Thyroid gland (tissue), 4 donors: ENCODE results near the gene ATP6V0A1. TPM values are rescaled to one million over a fixed set of nuclear protein-coding genes. Genes with fewer than 3 reads are reported as not detected.
A peak's percentile ranks its signal among the peaks of the same experiment; 100 is the strongest.

ENCODE experiments used
- DNase-seq, 2 donors: peaks; one replicate each; pipeline ENCODE4 v3.0.0-alpha.2; 2019
- H3K27ac ChIP-seq, 3 donors: fragments of 200-600 bp; sonication (generic); 1 replicate in 2 of 3; 2 replicates in 1 of 3; pipeline ENCODE4 v1.5.1; 2016 to 2019; ENCODE audit warnings: mild to moderate bottlenecking in 1 of 3, moderate library complexity in 1 of 3
- H3K27me3 ChIP-seq: fragments of 200-600 bp; sonication (generic); one replicate; pipeline ENCODE4 v1.5.1; 2019
- H3K36me3 ChIP-seq, 2 donors: fragments of 200-600 bp; sonication (generic); one replicate each; pipeline ENCODE4 v1.5.1; 2016 to 2019
- H3K4me1 ChIP-seq, 2 donors: fragments of 200-600 bp; sonication (generic); one replicate each; pipeline ENCODE4 v1.5.1; 2017 to 2019
- H3K4me3 ChIP-seq, 3 donors: fragments of 200-600 bp; sonication (generic); replicated peaks in 1 of 3; 1 replicate in 2 of 3; 2 replicates in 1 of 3; pipeline ENCODE4 v1.5.1; 2016; ENCODE audit warnings: mild to moderate bottlenecking in 1 of 3
- H3K9me3 ChIP-seq: fragments of 200-600 bp; sonication (generic); one replicate; pipeline ENCODE4 v1.5.1; 2017
- POLR2A ChIP-seq, 2 donors: fragments of 450-650 bp; IDR thresholded peaks; one replicate each; pipeline ENCODE4 v1.6.1; 2017; ENCODE audit warnings: antibody characterized with exemption in 2 of 2, mild to moderate bottlenecking in 2 of 2, moderate library complexity in 1 of 2
- WGBS, 2 donors: methylation state at CpG; one replicate each; pipeline ENCODE4 v1.1.5; 2017; 5-methylcytosine and 5-hydroxymethylcytosine counted together
- intact Hi-C: fragments of 100-400 bp; cut with DNase I; formaldehyde crosslinking; loops from one replicate; pipeline ENCODE4 v1.15.1; 2023
- total RNA-seq, 4 donors: library from RNA; depleted of rRNA; stranded (reverse); fragments of >200 nt; gene quantifications; one replicate each; pipeline ENCODE4 v1.2.3, GENCODE V29; 2016
- TF ChIP-seq, protein P1 (sequence below), 6 experiments: fragments of 200-600 bp in 3 of 6; fragments of 450-650 bp in 3 of 6; sonication (generic) in 3 of 6; IDR thresholded peaks; one replicate each; pipeline ENCODE4 v1.5.1; 2016 to 2019; ENCODE audit warnings: antibody characterized with exemption in 6 of 6, mild to moderate bottlenecking in 2 of 6, inconsistent platforms in 1 of 6, moderate library complexity in 1 of 6

ATP6V0A1 gene
- total RNA-seq, 4 donors from 2014 or later, result 75.5 to 195 (median 121) TPM

DNA sequence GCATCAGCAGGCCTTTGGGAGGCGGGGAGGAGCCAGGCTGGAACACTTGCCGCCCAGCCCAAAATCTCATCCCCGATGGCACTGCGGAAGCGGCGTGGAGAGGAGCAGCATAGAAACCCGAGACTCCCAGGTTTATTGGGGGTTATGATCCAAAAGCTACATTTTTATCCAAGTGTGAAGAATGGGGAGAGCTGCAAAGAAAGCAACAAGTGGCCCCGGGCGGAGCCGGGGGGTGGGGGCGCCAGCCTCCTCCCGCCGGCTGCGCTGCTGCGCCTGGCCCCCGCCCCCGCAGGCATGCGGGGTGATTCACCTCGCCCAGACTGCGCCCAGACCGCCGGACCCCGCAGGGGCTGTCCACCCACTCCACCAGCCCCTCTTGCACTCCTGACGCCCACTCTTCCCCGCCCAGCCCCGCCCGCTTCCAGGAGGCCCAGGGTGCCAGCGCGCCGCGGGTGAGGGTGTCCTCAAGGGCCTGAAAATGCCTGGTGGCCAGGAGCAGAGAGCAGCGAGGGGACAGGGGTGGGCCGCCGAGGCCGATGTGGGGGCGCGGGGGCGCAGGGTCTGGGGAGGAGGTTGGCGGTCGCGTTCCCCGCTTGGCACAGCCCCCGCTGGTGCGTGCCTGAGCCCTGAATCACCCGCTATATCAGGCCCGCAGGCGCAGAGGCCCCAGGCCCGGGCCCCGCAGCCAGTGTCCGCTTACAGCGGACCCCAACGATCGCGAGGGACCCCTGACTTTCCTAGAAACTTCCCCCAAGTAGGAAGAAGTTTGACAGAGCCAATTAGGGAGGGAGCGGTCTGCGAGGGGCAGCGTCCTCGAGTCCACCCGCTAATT lies 37.0 kb upstream of the ATP6V0A1 start:
- Histone ChIP-seq H3K9me3 (no peaks in the 10 kb centered on the region), H3K27me3 (no peaks in the 10 kb centered on the region), H3K36me3 (no peaks in the 10 kb centered on the region), H3K4me3 (peak overlapping the region; percentile 12 to 99 (median 81)), H3K4me1 (peaks cover 17 to 23% of the 10 kb centered on the region in 2 donors), H3K27ac (peak overlapping the region; percentile 91 to 98 (median 96))
- WGBS, 2 donors, result 4 to 9% methylated on average over 18 to 35 of the region's 59 CpGs
- peak; percentile 69 to 70 for DNase-seq
- intact Hi-C loops, result loop anchor here (5.0 kb wide), 1 partner anchor 96 kb away; no protein-coding TSS in a partner anchor
- TF ChIP-seq POLR2A (IDR thresholded peaks at IDR 0.05), result peak in 1 of 2 donors; percentile 4
- TF ChIP-seq, protein P1, sequence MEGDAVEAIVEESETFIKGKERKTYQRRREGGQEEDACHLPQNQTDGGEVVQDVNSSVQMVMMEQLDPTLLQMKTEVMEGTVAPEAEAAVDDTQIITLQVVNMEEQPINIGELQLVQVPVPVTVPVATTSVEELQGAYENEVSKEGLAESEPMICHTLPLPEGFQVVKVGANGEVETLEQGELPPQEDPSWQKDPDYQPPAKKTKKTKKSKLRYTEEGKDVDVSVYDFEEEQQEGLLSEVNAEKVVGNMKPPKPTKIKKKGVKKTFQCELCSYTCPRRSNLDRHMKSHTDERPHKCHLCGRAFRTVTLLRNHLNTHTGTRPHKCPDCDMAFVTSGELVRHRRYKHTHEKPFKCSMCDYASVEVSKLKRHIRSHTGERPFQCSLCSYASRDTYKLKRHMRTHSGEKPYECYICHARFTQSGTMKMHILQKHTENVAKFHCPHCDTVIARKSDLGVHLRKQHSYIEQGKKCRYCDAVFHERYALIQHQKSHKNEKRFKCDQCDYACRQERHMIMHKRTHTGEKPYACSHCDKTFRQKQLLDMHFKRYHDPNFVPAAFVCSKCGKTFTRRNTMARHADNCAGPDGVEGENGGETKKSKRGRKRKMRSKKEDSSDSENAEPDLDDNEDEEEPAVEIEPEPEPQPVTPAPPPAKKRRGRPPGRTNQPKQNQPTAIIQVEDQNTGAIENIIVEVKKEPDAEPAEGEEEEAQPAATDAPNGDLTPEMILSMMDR (IDR thresholded peaks at IDR 0.05), result no peak

DNA sequence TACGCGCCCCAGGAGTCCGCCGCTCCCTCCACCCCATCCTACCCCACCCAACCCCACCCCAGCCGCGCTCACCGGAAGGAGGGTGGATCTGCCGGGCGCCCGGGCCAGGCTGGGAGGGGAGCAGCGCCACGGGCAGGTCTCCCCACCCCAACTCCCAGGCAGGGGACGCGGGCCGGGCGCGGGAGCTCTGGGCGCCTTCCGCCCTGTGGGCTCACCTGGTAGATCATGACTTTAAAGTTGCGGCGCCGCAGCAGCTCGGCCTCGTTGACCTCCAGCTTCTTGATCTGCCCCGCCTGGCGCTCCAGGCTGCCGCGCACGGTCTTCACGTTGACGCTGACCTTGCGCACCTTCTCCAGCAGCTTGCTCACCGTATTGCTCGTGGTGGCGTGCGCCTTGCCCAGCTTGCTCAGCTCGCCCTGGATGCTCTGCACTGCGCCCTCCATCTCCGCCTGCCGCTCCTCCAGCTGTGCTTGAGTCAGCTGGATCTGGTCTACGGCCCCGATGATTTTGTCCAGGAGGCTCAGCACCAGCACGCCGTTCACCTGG lies 36.2 kb upstream of the ATP6V0A1 start:
- peak; percentile 48 to 53 for DNase-seq
- Histone ChIP-seq H3K4me1 (peaks cover 12 to 16% of the 10 kb centered on the region in 2 donors), H3K27ac (peak overlapping the region; percentile 91 to 98 (median 96)), H3K27me3 (no peaks in the 10 kb centered on the region), H3K9me3 (no peaks in the 10 kb centered on the region), H3K4me3 (peak overlapping the region; percentile 21 to 99 (median 81)), H3K36me3 (no peaks in the 10 kb centered on the region)
- intact Hi-C loops, result loop anchor here (5.0 kb wide), 1 partner anchor 95 kb away; no protein-coding TSS in a partner anchor
- WGBS, 2 donors, result 1 to 2% methylated on average over 26 to 28 of the region's 44 CpGs
- TF ChIP-seq POLR2A (IDR thresholded peaks at IDR 0.05), result no peak
- TF ChIP-seq, protein P1 (IDR thresholded peaks at IDR 0.05), result no peak

DNA sequence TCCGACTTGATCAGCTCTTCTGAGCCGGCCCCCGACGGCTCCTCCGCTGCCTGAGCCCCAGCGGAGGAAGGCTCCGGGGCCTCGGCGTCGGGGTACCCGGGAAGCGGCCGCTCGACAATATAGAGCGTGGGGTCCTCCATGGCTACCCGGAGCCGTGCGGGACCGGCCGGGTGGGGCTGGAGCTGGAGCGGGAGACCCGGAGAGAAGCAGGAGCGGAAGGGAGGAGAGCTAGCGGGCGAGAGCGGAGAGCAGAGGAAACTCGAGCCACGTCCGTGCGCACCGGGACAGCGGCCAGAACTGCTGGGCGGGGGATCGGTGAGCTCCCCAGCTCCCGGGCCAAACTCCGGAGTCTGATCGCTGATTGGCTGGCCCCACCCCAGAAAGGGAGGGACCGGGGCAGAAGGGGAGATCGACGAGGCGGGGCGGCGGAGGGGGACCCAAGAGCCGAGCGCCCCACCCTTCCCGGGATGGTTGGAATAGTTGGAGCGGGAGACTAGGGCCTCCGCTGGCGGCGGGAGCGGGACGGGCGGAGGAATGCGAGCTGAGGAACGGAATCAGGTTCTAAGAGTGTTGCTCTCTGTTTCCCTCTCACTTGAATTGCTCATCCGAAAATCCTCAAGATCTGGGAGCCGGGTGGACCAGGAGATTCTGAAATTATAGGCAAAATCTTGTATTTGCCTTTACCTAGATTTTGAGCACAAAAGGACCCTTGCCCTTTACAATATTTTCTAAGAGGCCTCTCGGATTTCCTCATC lies 35.5 kb upstream of the ATP6V0A1 start, which contains the start of gene CAVIN1:
TSS of gene CAVIN1 (minus strand) at position 299 of the 755 bp plus-strand sequence. CDS start at position 140, 159 bp downstream.
- no peaks in the 10 kb centered on the region for H3K36me3 ChIP-seq
- DNase-seq, result peak; percentile 99
- no peaks in the 10 kb centered on the region for H3K27me3 ChIP-seq
- 3 to 8% methylated on average over 12 to 36 of the region's 58 CpGs for WGBS, 2 donors
- peak within 1 kb of the TSS; percentile 21 to 99 (median 81) for H3K4me3 ChIP-seq
- no peaks in the 10 kb centered on the region for H3K9me3 ChIP-seq
- intact Hi-C loops, result loop anchor here (5.0 kb wide), 1 partner anchor 94 kb away; no protein-coding TSS in a partner anchor
- peak; percentile 96 to 97 for TF ChIP-seq POLR2A (IDR thresholded peaks at IDR 0.05)
- TF ChIP-seq, protein P1 (IDR thresholded peaks at IDR 0.05), result no peak
- peak within 1 kb of the TSS; percentile 91 to 98 (median 96) for H3K27ac ChIP-seq
- H3K4me1 ChIP-seq, result peaks cover 12 to 16% of the 10 kb centered on the region in 2 donors

DNA sequence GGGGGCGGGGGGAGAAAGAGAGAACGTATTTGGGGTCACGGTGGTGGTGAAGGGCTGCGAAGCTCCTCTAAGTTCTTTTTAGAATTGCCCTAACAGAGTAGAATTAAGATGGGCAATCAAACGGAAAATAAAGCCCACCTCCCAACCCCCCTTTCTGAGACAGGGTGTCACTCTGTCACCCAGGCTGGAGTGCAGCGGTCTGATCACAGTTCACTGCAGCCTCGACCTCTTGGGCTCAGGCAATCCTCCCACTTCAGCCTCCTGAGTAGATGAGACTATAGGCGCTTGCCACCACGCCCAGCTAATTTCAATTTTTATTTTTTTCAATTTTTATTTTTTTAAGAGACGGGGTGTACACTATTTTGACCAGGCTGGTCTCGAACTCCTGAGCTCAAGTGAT lies 34.9 kb upstream of the ATP6V0A1 start:
- H3K27me3 ChIP-seq, result no peaks in the 10 kb centered on the region
- peak overlapping the region; percentile 54 to 96 (median 76) for H3K27ac ChIP-seq
- TF ChIP-seq POLR2A (IDR thresholded peaks at IDR 0.05), result no peak
- TF ChIP-seq, protein P1 (IDR thresholded peaks at IDR 0.05), result no peak
- H3K9me3 ChIP-seq, result no peaks in the 10 kb centered on the region
- peak in 1 of 2 donors; percentile 14 for DNase-seq
- no peaks in the 10 kb centered on the region for H3K36me3 ChIP-seq
- intact Hi-C loops, result loop anchor here (5.0 kb wide), 1 partner anchor 94 kb away; no protein-coding TSS in a partner anchor
- no peak overlapping the region for H3K4me3 ChIP-seq
- H3K4me1 ChIP-seq, result peaks cover 12 to 20% of the 10 kb centered on the region in 2 donors
- WGBS, 2 donors, result 74 to 76% methylated on average over 11 of the region's 11 CpGs
